BJ (cell line): ENCODE results near the gene KIRREL3. TPM values are rescaled to one million over a fixed set of nuclear protein-coding genes. Genes with fewer than 3 reads are reported as not detected.
A peak's percentile ranks its signal among the peaks of the same experiment; 100 is the strongest.

Experiments
- CTCF ChIA-PET: fragments of 350-600 bp; formaldehyde crosslinking; extraction: SDS; loops from one replicate; lab custom pipeline; 2021; ENCODE audit warnings: antibody characterized with exemption, inconsistent platforms; lab: Yijun Ruan, JAX
- POLR2A ChIA-PET: fragments of 300-600 bp; sonication (Branson Sonifier 250); formaldehyde crosslinking; extraction: SDS; loops from one replicate; lab custom pipeline; 2021; ENCODE audit warnings: antibody characterized with exemption; lab: Charles Lee
- DNase-seq: peaks from one replicate; pipeline ENCODE4 v3.0.0-alpha.2; 2011; ENCODE audit warnings: low read depth
- H3K27me3 ChIP-seq: 2 replicates; pipeline ENCODE4 v1.6.0; 2011; ENCODE audit warnings: low read length; ENCODE audit not compliant: control insufficient read depth, insufficient read depth
- H3K36me3 ChIP-seq: 2 replicates; pipeline ENCODE4 v1.5.1; 2011; ENCODE audit warnings: low read length; ENCODE audit not compliant: control insufficient read depth, insufficient read depth
- H3K4me3 ChIP-seq: 2 replicates; pipeline ENCODE4 v1.5.1; 2011; ENCODE audit warnings: low read depth, mild to moderate bottlenecking, control low read depth, low read length
- polyA plus RNA-seq: library from polyadenylated mRNA; depleted of rRNA; stranded (reverse); fragments of >200 nt; gene quantifications from 2 replicates; pipeline ENCODE4 v1.2.3, GENCODE V29; 2011
- TF ChIP-seq, protein P1 (sequence below): IDR thresholded peaks from 2 replicates; pipeline ENCODE4 v1.5.1; 2011; ENCODE audit warnings: low read depth, mild to moderate bottlenecking, control low read depth, inconsistent platforms, low read length, moderate library complexity; ENCODE audit not compliant: insufficient read depth

KIRREL3 gene
- polyA plus RNA-seq, 1 experiment, result 19.6 TPM

GRCh38 chr11:126637795-126638175, 362.8 kb downstream of the KIRREL3 start:
- Histone ChIP-seq H3K27me3 (no peaks in the 10 kb centered on the region), H3K36me3 (no peaks in the 10 kb centered on the region), H3K4me3 (no peak overlapping the region)
- ChIA-PET CTCF (interaction anchor here (0.9 to 1.5 kb wide), 2 partner anchors 9 to 21 kb away, joined by 3 read pairs; no protein-coding TSS in a partner anchor), POLR2A (interaction anchor here (0.6 kb wide), 2 partner anchors 13 to 30 kb away, joined by 3 read pairs; no protein-coding TSS in a partner anchor)
- DNase-seq, result peak; percentile 95
- TF ChIP-seq, protein P1, sequence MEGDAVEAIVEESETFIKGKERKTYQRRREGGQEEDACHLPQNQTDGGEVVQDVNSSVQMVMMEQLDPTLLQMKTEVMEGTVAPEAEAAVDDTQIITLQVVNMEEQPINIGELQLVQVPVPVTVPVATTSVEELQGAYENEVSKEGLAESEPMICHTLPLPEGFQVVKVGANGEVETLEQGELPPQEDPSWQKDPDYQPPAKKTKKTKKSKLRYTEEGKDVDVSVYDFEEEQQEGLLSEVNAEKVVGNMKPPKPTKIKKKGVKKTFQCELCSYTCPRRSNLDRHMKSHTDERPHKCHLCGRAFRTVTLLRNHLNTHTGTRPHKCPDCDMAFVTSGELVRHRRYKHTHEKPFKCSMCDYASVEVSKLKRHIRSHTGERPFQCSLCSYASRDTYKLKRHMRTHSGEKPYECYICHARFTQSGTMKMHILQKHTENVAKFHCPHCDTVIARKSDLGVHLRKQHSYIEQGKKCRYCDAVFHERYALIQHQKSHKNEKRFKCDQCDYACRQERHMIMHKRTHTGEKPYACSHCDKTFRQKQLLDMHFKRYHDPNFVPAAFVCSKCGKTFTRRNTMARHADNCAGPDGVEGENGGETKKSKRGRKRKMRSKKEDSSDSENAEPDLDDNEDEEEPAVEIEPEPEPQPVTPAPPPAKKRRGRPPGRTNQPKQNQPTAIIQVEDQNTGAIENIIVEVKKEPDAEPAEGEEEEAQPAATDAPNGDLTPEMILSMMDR, result no peak

DNA sequence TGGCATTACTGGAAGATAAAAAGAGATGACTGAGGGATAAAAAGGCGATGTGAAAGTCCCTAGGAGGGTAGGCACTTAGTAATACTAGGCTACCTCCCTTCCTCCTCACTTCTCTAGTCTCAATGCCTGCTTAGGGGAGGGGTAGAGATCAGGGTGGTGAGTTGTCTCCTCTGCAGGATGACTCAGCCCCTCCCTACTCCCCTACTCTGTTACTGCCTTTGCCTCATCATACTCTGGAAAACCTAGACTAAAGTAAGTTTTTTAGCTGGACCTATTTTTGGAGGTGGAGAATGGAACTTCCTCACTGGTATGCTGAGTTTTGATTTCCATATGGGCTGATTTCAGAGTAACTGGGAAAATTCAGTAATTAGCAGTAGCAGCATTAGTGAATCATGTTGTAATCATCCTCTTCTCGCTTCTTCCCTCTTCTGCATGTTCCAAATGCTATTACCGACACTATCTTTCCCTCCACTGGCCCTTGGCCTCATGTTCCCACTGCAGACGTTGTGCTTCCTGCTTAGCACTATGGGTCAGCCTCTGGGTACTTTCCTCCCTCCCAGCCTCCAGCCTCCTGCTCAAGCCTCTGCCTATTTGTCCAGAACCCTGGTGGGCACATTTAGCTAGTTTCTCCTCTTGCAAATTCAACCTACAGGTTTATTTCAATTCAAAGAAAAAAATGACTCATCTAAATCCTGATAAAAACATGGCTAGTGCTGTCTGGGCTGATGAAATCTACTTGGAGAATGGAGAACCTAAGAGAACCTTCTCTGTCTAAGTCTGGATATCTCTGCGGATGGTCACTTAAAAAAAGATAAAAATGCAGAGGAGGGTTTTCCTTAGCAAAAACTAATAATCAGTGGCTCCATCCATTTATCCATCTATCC, 363.4 kb downstream of the KIRREL3 start:
- H3K4me3 ChIP-seq, result no peak overlapping the region
- DNase-seq, result peak; percentile 42
- ChIA-PET POLR2A (interaction anchor here (0.6 kb wide), 2 partner anchors 14 to 30 kb away, joined by 3 read pairs; no protein-coding TSS in a partner anchor), CTCF (interaction anchor here (0.9 to 1.5 kb wide), 3 partner anchors 10 to 353 kb away, joined by 3 to 6 read pairs (median 3); no protein-coding TSS in a partner anchor)
- H3K27me3 ChIP-seq, result no peaks in the 10 kb centered on the region
- TF ChIP-seq, protein P1, result no peak
- H3K36me3 ChIP-seq, result no peaks in the 10 kb centered on the region

- no peak for DNase-seq
- no peaks in the 10 kb centered on the region for H3K36me3 ChIP-seq
- CTCF ChIA-PET, result interaction anchor here (1.5 kb wide), 1 partner anchor 355 kb away, joined by 6 read pairs; no protein-coding TSS in a partner anchor
- H3K27me3 ChIP-seq, result no peaks in the 10 kb centered on the region
- TF ChIP-seq, protein P1, result no peak
- no peak overlapping the region for H3K4me3 ChIP-seq
- POLR2A ChIA-PET, result no interaction called here
These were observed 365.1 kb downstream of the KIRREL3 start for GRCh38 chr11:126635511-126635910.

GRCh38 chr11:126634963-126635362, 365.6 kb downstream of the KIRREL3 start:
- Histone ChIP-seq H3K4me3 (no peak overlapping the region), H3K36me3 (no peaks in the 10 kb centered on the region), H3K27me3 (no peaks in the 10 kb centered on the region)
- POLR2A ChIA-PET, result no interaction called here
- CTCF ChIA-PET, result interaction anchor here (1.2 kb wide), 1 partner anchor 27 kb away, joined by 4 read pairs; no protein-coding TSS in a partner anchor
- TF ChIP-seq, protein P1, result no peak
- no peak for DNase-seq

- TF ChIP-seq, protein P1, result no peak
- Histone ChIP-seq H3K4me3 (no peak overlapping the region), H3K27me3 (no peaks in the 10 kb centered on the region), H3K36me3 (no peaks in the 10 kb centered on the region)
- DNase-seq, result no peak
- CTCF ChIA-PET, result no interaction called here
- POLR2A ChIA-PET, result no interaction called here
These were observed 367.2 kb downstream of the KIRREL3 start for GRCh38 chr11:126633330-126633729.
